Muscle of leg (tissue), 11 donors: ENCODE measurements around the gene POLA1. TPM values are rescaled to one million over a fixed set of nuclear protein-coding genes. Genes with fewer than 3 reads are reported as not detected.

ENCODE experiments used
- DNase-seq: peaks from one replicate; pipeline ENCODE4 v3.0.0; 2013
- H3K27ac ChIP-seq: one replicate; pipeline ENCODE4 v1.5.1; 2013; ENCODE audit warnings: mild to moderate bottlenecking, low read length, control low read depth
- H3K27me3 ChIP-seq: one replicate; pipeline ENCODE4 v1.6.1; 2013; ENCODE audit warnings: low read length; ENCODE audit not compliant: control insufficient read depth, insufficient read depth
- H3K36me3 ChIP-seq: one replicate; pipeline ENCODE4 v1.6.1; 2013; ENCODE audit warnings: low read length; ENCODE audit not compliant: control insufficient read depth, insufficient read depth
- H3K4me1 ChIP-seq: one replicate; pipeline ENCODE4 v1.6.1; 2013; ENCODE audit warnings: low read length; ENCODE audit not compliant: control insufficient read depth, insufficient read depth
- H3K4me3 ChIP-seq: one replicate; pipeline ENCODE4 v1.5.1; 2013; ENCODE audit warnings: low read length, control low read depth
- H3K9me3 ChIP-seq: replicated peaks from 2 replicates; pipeline ENCODE4 v1.6.1; 2013; ENCODE audit warnings: low read depth, low read length; ENCODE audit not compliant: control insufficient read depth
- WGBS: methylation state at CpG from one replicate; pipeline ENCODE4 v1.1.5; 2013; ENCODE audit warnings: missing lambda C conversion rate; ENCODE audit not compliant: insufficient coverage; 5-methylcytosine and 5-hydroxymethylcytosine counted together
- polyA plus RNA-seq, 8 donors: library from polyadenylated mRNA; unstranded; fragments of 120-200 nt; gene quantifications; one replicate each; pipeline versions ENCODE4 v1.2.1 to v1.2.3, GENCODE V29; 2013; ENCODE audit warnings: inconsistent platforms in 1 of 8, low replicate concordance in 1 of 8; ENCODE audit not compliant: insufficient read length in 8 of 8, insufficient read depth in 1 of 8
- total RNA-seq: library from RNA; stranded (reverse); fragments of 120-200 nt; gene quantifications from one replicate; pipeline ENCODE4 v1.2.4, GENCODE V29; 2013

Gene POLA1
- total and polyA plus RNA-seq, 9 donors, result 10.9 to 19.9 (median 16.3) TPM

GRCh38 chrX:24945009-24945408 lies 251.3 kb downstream of the POLA1 start:
- H3K27ac ChIP-seq, result no peak overlapping the region
- WGBS, result no CpG with 5 or more reads among the region's 4 CpGs

GRCh38 chrX:24946369-24946768 lies 252.7 kb downstream of the POLA1 start:
- peaks cover 3% of the 10 kb centered on the region for H3K27me3 ChIP-seq
- no peaks in the 10 kb centered on the region for H3K4me1 ChIP-seq
- H3K4me3 ChIP-seq, result no peak overlapping the region
- H3K36me3 ChIP-seq, result no peaks in the 10 kb centered on the region
- no peak for DNase-seq
- H3K9me3 ChIP-seq, result no peaks in the 10 kb centered on the region
- H3K27ac ChIP-seq, result no peak overlapping the region

More at GRCh38 chrX:24945009-24945408, 251.3 kb downstream of the POLA1 start:
- Histone ChIP-seq H3K4me3 (no peak overlapping the region), H3K9me3 (no peaks in the 10 kb centered on the region), H3K4me1 (no peaks in the 10 kb centered on the region), H3K27me3 (peaks cover 3% of the 10 kb centered on the region), H3K36me3 (no peaks in the 10 kb centered on the region)
- no peak for DNase-seq

- Histone ChIP-seq H3K36me3 (no peaks in the 10 kb centered on the region), H3K9me3 (no peaks in the 10 kb centered on the region), H3K27me3 (peaks cover 7% of the 10 kb centered on the region), H3K4me3 (no peak overlapping the region), H3K27ac (no peak overlapping the region), H3K4me1 (no peaks in the 10 kb centered on the region)
- WGBS, result no CpG with 5 or more reads among the region's 2 CpGs
- DNase-seq, result no peak
These were observed 261.0 kb downstream of the POLA1 start for GRCh38 chrX:24954732-24955131.

- Histone ChIP-seq H3K9me3 (no peaks in the 10 kb centered on the region), H3K27me3 (peaks cover 7% of the 10 kb centered on the region), H3K4me1 (no peaks in the 10 kb centered on the region), H3K36me3 (no peaks in the 10 kb centered on the region), H3K4me3 (no peak overlapping the region), H3K27ac (no peak overlapping the region)
- DNase-seq, result no peak
- no CpG with 5 or more reads among the region's 2 CpGs for WGBS
These were observed 261.7 kb downstream of the POLA1 start for GRCh38 chrX:24955372-24955930.

- Histone ChIP-seq H3K36me3 (no peaks in the 10 kb centered on the region), H3K9me3 (no peaks in the 10 kb centered on the region), H3K4me1 (no peaks in the 10 kb centered on the region), H3K27me3 (peaks cover 7% of the 10 kb centered on the region), H3K27ac (no peak overlapping the region), H3K4me3 (no peak overlapping the region)
- peak; percentile 25 for DNase-seq
These were observed 263.1 kb downstream of the POLA1 start for GRCh38 chrX:24956828-24957227.

GRCh38 chrX:24961809-24962208 lies 268.1 kb downstream of the POLA1 start:
- Histone ChIP-seq H3K27me3 (no peaks in the 10 kb centered on the region), H3K36me3 (no peaks in the 10 kb centered on the region), H3K9me3 (no peaks in the 10 kb centered on the region), H3K27ac (no peak overlapping the region), H3K4me3 (no peak overlapping the region), H3K4me1 (no peaks in the 10 kb centered on the region)
- WGBS, result no CpG with 5 or more reads among the region's 1 CpG
- no peak for DNase-seq

GRCh38 chrX:24963823-24964222 lies 270.1 kb downstream of the POLA1 start:
- WGBS, result no CpG with 5 or more reads among the region's 2 CpGs

GRCh38 chrX:24965372-24965771 lies 271.7 kb downstream of the POLA1 start:
- no CpG with 5 or more reads among the region's 1 CpG for WGBS
- no peaks in the 10 kb centered on the region for H3K4me1 ChIP-seq
- H3K36me3 ChIP-seq, result no peaks in the 10 kb centered on the region
- no peaks in the 10 kb centered on the region for H3K27me3 ChIP-seq
- H3K27ac ChIP-seq, result no peak overlapping the region
- no peak overlapping the region for H3K4me3 ChIP-seq
- H3K9me3 ChIP-seq, result no peaks in the 10 kb centered on the region
- peak; percentile 17 for DNase-seq

More at GRCh38 chrX:24963823-24964222, 270.1 kb downstream of the POLA1 start:
- Histone ChIP-seq H3K4me1 (no peaks in the 10 kb centered on the region), H3K36me3 (no peaks in the 10 kb centered on the region), H3K4me3 (no peak overlapping the region), H3K27me3 (no peaks in the 10 kb centered on the region), H3K27ac (no peak overlapping the region), H3K9me3 (no peaks in the 10 kb centered on the region)
- DNase-seq, result no peak

- Histone ChIP-seq H3K27ac (no peak overlapping the region), H3K9me3 (no peaks in the 10 kb centered on the region), H3K4me3 (no peak overlapping the region), H3K36me3 (no peaks in the 10 kb centered on the region), H3K27me3 (no peaks in the 10 kb centered on the region), H3K4me1 (no peaks in the 10 kb centered on the region)
- no peak for DNase-seq
- whole genome bisulfite sequencing, result 94% methylated on average over 3 of the region's 5 CpGs
These were observed 276.1 kb downstream of the POLA1 start for GRCh38 chrX:24969812-24970211.

- Histone ChIP-seq H3K27ac (no peak overlapping the region), H3K4me3 (no peak overlapping the region), H3K4me1 (no peaks in the 10 kb centered on the region), H3K27me3 (peaks cover 7% of the 10 kb centered on the region), H3K36me3 (no peaks in the 10 kb centered on the region), H3K9me3 (no peaks in the 10 kb centered on the region)
- WGBS, result no CpG with 5 or more reads among the region's 3 CpGs
- DNase-seq, result no peak
These were observed 285.4 kb downstream of the POLA1 start for GRCh38 chrX:24979081-24979480.

GRCh38 chrX:24981030-24981429 lies 287.3 kb downstream of the POLA1 start:
- no peak overlapping the region for H3K27ac ChIP-seq
- DNase-seq, result no peak
- no peaks in the 10 kb centered on the region for H3K9me3 ChIP-seq
- H3K4me1 ChIP-seq, result no peaks in the 10 kb centered on the region
- 54% methylated on average over 2 of the region's 3 CpGs for WGBS
- peaks cover 7% of the 10 kb centered on the region for H3K27me3 ChIP-seq
- H3K4me3 ChIP-seq, result no peak overlapping the region
- no peaks in the 10 kb centered on the region for H3K36me3 ChIP-seq
